Stomach (tissue), 4 donors: ENCODE data around the gene TSPAN3.

Experiments used
- EP300 ChIP-seq: sonication (generic); formaldehyde crosslinking; IDR thresholded peaks from one replicate; pipeline ENCODE4 v1.6.1; 2017; ENCODE audit warnings: antibody characterized with exemption
- POLR2A ChIP-seq, 4 donors: fragments of 450-650 bp; IDR thresholded peaks; one replicate each; pipeline ENCODE4 v1.6.1; 2016; ENCODE audit warnings: antibody characterized with exemption in 4 of 4, control low read depth in 2 of 4, mild to moderate bottlenecking in 1 of 4, moderate library complexity in 1 of 4
- POLR2AphosphoS5 ChIP-seq, 3 donors: sonication (generic); formaldehyde crosslinking; IDR thresholded peaks; one replicate each; pipeline ENCODE4 v1.6.1; 2016; ENCODE audit warnings: antibody characterized with exemption in 3 of 3
- TF ChIP-seq, protein P1 (sequence below), 7 experiments: fragments of 450-650 bp in 4 of 7; fragments of 200-600 bp in 3 of 7; sonication (generic) in 3 of 7; IDR thresholded peaks; one replicate each; pipeline ENCODE4 v1.5.1; 2016 to 2019; ENCODE audit warnings: antibody characterized with exemption in 7 of 7, control low read depth in 2 of 7, mild to moderate bottlenecking in 1 of 7

DNA sequence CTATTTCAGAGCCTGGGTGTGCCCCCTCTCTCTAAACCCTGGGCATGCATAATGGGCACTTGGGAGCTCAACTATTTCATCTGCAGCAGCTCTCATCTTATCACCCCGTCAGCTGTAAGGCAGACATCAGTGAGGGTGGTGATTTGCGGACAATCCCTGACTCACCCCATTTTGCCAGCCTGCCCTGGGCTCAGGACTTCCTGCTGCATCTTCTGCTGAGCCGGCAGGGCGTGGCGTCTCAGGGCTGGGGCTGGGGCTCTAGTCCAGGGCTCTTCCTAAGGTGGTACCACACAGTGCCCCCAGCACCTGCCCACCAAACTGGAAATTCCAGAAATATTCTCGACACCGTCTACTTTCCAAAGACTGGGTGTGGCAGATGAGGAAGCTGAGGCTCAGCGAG lies 76.9 kb downstream of the TSPAN3 start:
- TF ChIP-seq POLR2A (IDR thresholded peaks at IDR 0.05) = no peak
- TF ChIP-seq, protein P1, sequence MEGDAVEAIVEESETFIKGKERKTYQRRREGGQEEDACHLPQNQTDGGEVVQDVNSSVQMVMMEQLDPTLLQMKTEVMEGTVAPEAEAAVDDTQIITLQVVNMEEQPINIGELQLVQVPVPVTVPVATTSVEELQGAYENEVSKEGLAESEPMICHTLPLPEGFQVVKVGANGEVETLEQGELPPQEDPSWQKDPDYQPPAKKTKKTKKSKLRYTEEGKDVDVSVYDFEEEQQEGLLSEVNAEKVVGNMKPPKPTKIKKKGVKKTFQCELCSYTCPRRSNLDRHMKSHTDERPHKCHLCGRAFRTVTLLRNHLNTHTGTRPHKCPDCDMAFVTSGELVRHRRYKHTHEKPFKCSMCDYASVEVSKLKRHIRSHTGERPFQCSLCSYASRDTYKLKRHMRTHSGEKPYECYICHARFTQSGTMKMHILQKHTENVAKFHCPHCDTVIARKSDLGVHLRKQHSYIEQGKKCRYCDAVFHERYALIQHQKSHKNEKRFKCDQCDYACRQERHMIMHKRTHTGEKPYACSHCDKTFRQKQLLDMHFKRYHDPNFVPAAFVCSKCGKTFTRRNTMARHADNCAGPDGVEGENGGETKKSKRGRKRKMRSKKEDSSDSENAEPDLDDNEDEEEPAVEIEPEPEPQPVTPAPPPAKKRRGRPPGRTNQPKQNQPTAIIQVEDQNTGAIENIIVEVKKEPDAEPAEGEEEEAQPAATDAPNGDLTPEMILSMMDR (IDR thresholded peaks at IDR 0.05) = no peak
- no peak for TF ChIP-seq POLR2AphosphoS5 (IDR thresholded peaks at IDR 0.05)
- no peak for TF ChIP-seq EP300
